Activated CD4-positive, CD25-positive, alpha-beta regulatory T cell treated with anti-CD3 and anti-CD28 coated beads, Interleukin-2, amount 50 U/mL, for 24 hours (primary cell): Measurements from ENCODE around the gene ACAA2.
"Not testable (repeated sequence)": the region's sequence is repeated elsewhere in the genome, so short reads cannot be mapped to it uniquely, and the experiment has no call there.

Experiments used
- ATAC-seq, 2 donors: fragments of 150-1000 bp; cut with Tn5 transposase; one replicate each; pipeline ENCODE4 v1.10.0; 2021; ENCODE audit warnings: mild to moderate bottlenecking in 1 of 2, moderate library complexity in 1 of 2

ACAA2 gene

GRCh38 chr18:49844903-49845302, 31.6 kb upstream of the ACAA2 start:
- no peak for ATAC-seq

- no peak for ATAC-seq
Measured at GRCh38 chr18:49843778-49844625, 30.7 kb upstream of the ACAA2 start.

GRCh38 chr18:49843131-49843530, 29.8 kb upstream of the ACAA2 start:
- ATAC-seq, result no peak

- no peak for ATAC-seq
Measured at GRCh38 chr18:49842656-49843055, 29.3 kb upstream of the ACAA2 start.

GRCh38 chr18:49841236-49842217, 28.2 kb upstream of the ACAA2 start:
- no peak for ATAC-seq

GRCh38 chr18:49839012-49839411, 25.7 kb upstream of the ACAA2 start:
- no peak for ATAC-seq

GRCh38 chr18:49838381-49838780, 25.0 kb upstream of the ACAA2 start:
- no peak for ATAC-seq

- no peak for ATAC-seq
Measured at GRCh38 chr18:49837889-49838288, 24.6 kb upstream of the ACAA2 start.

- ATAC-seq, result not testable (repeated sequence)
Measured at GRCh38 chr18:49837316-49837835, 24.0 kb upstream of the ACAA2 start.

GRCh38 chr18:49835405-49835804, 22.1 kb upstream of the ACAA2 start:
- no peak for ATAC-seq

GRCh38 chr18:49834258-49834657, 20.9 kb upstream of the ACAA2 start:
- ATAC-seq, result no peak

- no peak for ATAC-seq
Measured at GRCh38 chr18:49833814-49834213, 20.5 kb upstream of the ACAA2 start.

GRCh38 chr18:49832221-49832647, 18.9 kb upstream of the ACAA2 start:
- no peak for ATAC-seq

- no peak for ATAC-seq
Measured at GRCh38 chr18:49827996-49828395, 14.7 kb upstream of the ACAA2 start.

- peak; percentile 69 to 70 for ATAC-seq
Measured at GRCh38 chr18:49819823-49820671, 6.7 kb upstream of the ACAA2 start.

GRCh38 chr18:49819071-49819662, 5.8 kb upstream of the ACAA2 start:
- ATAC-seq, result peak in 1 of 2 donors; percentile 4

- ATAC-seq, result no peak
Measured at GRCh38 chr18:49817947-49818346, 4.6 kb upstream of the ACAA2 start.

- no peak for ATAC-seq
Measured at GRCh38 chr18:49815927-49816326, 2.6 kb upstream of the ACAA2 start.

- peak; percentile 71 to 75 for ATAC-seq
Measured at GRCh38 chr18:49814147-49814499, 790 bp upstream of the ACAA2 start.

- no peak for ATAC-seq
Measured at GRCh38 chr18:49813069-49813318, 339 bp downstream of the ACAA2 start.

GRCh38 chr18:49812286-49813068, 856 bp downstream of the ACAA2 start:
- no peak for ATAC-seq
